ENCODE results near the gene TOP1.

TOP1 gene

DNA sequence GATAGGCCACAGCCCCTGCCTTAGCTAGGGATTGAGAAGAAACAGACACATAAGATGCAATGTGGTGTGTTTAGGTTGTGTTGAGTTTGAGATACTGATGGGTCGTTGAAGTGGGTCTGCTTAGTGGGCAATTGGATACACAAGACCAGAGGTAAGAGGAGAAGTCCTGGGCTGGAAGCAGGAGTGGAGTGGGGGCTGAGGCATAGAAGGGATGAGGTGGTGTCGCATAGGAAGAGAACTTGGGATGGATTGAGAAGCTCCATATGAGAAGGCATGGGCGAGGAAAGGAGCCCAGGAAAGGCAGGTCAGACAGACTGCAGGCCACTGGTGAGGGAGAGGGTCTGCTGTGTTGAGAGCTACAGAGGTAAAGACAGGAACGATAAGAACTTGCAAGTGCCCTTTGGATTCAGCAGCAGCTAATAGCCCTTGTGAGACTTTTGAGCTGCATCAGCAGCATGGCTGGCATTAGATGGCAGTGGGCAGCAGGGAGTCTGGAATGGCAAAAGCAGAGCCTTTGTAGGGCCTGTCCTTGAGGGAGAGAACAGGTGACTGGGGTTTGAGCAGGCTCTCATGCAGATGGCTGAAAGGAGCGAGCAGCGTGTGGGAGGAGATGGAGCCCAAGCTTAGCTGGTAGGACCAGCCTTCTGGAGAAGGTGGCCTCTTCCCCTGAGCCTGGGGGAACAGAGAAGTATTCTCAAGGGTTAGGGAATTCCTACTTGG lies 141.9 kb downstream of the TOP1 start:
- peak in 1 of 2 experiments; percentile 2 for DNase-seq

DNA sequence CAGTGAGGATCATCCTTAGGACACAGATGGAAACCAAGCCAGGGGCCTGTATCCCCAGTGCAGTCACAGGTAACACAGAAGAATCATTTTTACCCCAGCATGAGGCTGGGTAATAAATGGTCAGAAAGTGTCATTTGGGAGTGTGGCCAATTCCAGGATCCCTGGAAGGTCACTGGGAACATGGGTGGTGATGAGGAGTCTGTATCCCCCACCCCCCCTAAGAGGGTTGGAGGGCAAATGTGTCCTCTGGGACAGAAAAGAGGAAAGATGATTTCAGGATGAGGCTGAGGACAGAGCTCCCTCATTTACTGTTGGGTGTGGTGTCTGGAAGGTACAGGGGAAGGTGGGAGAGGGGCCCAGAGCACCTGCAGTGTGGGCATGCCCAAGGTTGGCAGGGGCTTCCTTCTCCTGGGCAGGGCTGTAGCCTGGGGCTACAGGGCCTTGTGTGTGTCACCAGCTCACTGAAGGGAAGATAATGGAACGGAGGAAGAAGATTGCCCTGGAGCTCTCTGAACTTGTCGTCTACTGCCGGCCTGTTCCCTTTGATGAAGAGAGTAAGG lies 143.2 kb downstream of the TOP1 start:
- peak in 1 of 2 experiments; percentile 2 for DNase-seq

GRCh38 chr20:41172296-41173140 lies 143.9 kb downstream of the TOP1 start:
- peak in 1 of 2 experiments; percentile 3 for DNase-seq

GRCh38 chr20:41173161-41173721 lies 144.6 kb downstream of the TOP1 start:
- DNase-seq, result peak; percentile 71 to 74

GRCh38 chr20:41173791-41174341 lies 145.2 kb downstream of the TOP1 start:
- DNase-seq, result peak in 1 of 2 experiments; percentile 2
